Osteoblast (primary cell): ENCODE data around the gene NMRK2. TPM values are rescaled to one million over a fixed set of nuclear protein-coding genes. Genes with fewer than 3 reads are reported as not detected.

ENCODE experiments used
- DNase-seq: peaks from one replicate; pipeline ENCODE4 v3.0.0; 2011; ENCODE audit warnings: low spot score, mixed read lengths; ENCODE audit not compliant: insufficient read length; ENCODE audit errors: missing footprints
- H2AFZ ChIP-seq: 2 replicates; pipeline ENCODE4 v1.6.0; 2011; ENCODE audit warnings: mild to moderate bottlenecking, low read length
- H3K27ac ChIP-seq: 2 replicates; pipeline ENCODE4 v1.5.1; 2011; ENCODE audit warnings: mild to moderate bottlenecking, low read depth, low read length, moderate library complexity
- H3K27me3 ChIP-seq: 2 replicates; pipeline ENCODE4 v1.6.0; 2012; ENCODE audit warnings: mild to moderate bottlenecking, control low read depth, inconsistent platforms, low read length, moderate library complexity; ENCODE audit not compliant: insufficient read depth
- H3K36me3 ChIP-seq: 2 replicates; pipeline ENCODE4 v1.5.1; 2011; ENCODE audit warnings: mild to moderate bottlenecking, low read length, control low read depth, moderate library complexity; ENCODE audit not compliant: insufficient read depth
- H3K4me1 ChIP-seq: 2 replicates; pipeline ENCODE4 v1.5.1; 2011; ENCODE audit warnings: mild to moderate bottlenecking, low read length, control low read depth, moderate library complexity; ENCODE audit not compliant: insufficient read depth
- H3K4me2 ChIP-seq: 2 replicates; pipeline ENCODE4 v1.6.0; 2011; ENCODE audit warnings: mild to moderate bottlenecking, low read length; ENCODE audit not compliant: insufficient read depth
- H3K4me3 ChIP-seq: fragments of 200-600 bp; sonication (generic); 3 replicates; pipeline ENCODE4 v1.5.1; 2012; ENCODE audit warnings: mild to moderate bottlenecking, low read length, inconsistent platforms; ENCODE audit not compliant: insufficient read depth
- H3K79me2 ChIP-seq: 2 replicates; pipeline ENCODE4 v1.6.0; 2012; ENCODE audit warnings: mild to moderate bottlenecking, low read length, control low read depth, inconsistent platforms; ENCODE audit not compliant: insufficient read depth
- H3K9me3 ChIP-seq: 2 replicates; pipeline ENCODE4 v1.5.1; 2011; ENCODE audit warnings: low read depth, low read length, control low read depth
- H4K20me1 ChIP-seq: 2 replicates; pipeline ENCODE4 v1.6.0; 2012; ENCODE audit warnings: mild to moderate bottlenecking, low read length, control low read depth; ENCODE audit not compliant: insufficient read depth
- total RNA-seq: library from RNA; depleted of rRNA; stranded (reverse); fragments of >200 nt; gene quantifications from 2 replicates; pipeline ENCODE4 v1.2.3, GENCODE V29; 2012
- TF ChIP-seq, protein P1 (sequence below): IDR thresholded peaks from 2 replicates; pipeline ENCODE4 v1.5.1; 2011; ENCODE audit warnings: mild to moderate bottlenecking, low read depth, low read length, moderate library complexity; ENCODE audit errors: extremely low read depth

NMRK2 gene
- total RNA-seq, 1 donor: not detected

DNA sequence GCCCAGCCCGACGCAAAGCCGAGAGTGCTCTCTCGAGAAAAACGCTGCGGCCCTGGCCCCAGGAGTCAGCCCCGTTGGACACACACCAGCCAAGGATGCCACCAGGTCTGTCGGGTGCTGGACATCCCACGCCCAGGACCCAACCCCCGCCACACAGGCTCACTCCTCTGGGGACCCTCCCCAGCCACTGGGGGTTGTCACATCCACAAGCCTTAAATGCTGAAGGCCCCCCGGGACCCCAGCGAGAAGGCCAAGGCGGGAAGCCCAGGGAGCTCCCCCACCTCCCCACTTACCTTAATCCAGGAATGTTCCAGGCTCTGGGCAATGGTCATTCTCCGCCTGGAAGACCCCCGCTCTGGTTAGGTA, 26.9 kb downstream of the NMRK2 start:
- peaks cover 64% of the 10 kb centered on the region for H3K36me3 ChIP-seq
- H3K4me1 ChIP-seq: no peaks in the 10 kb centered on the region
- no peak overlapping the region for H3K27ac ChIP-seq

DNA sequence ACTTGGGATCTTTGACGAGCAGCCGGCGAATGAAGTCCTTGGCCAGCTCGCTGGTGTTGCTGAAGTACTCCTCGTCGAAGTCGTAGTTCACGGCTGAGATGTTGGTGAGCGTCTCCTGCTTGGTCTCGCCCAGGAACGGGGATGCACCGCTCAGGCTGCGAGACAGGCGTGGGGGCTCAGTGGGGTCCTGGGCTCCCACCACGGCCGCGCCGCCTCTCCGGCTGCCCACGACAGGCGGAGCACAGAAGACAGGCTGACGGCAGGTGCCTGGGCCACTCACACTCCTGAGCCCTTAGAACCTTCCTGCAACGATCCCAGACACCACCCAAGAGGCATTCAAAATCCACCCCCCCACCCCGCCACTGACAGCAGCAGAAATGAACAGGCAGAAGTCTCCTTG, 28.1 kb downstream of the NMRK2 start:
- Histone ChIP-seq H3K27me3 (no peaks in the 10 kb centered on the region), H3K4me3 (no peak overlapping the region), H3K4me1 (no peaks in the 10 kb centered on the region), H2AFZ (no peak overlapping the region), H3K79me2 (peaks cover 76% of the 10 kb centered on the region), H4K20me1 (peaks cover 54% of the 10 kb centered on the region), H3K4me2 (no peak overlapping the region), H3K36me3 (peaks cover 73% of the 10 kb centered on the region), H3K9me3 (no peaks in the 10 kb centered on the region), H3K27ac (no peak overlapping the region)
- DNase-seq: no peak
- TF ChIP-seq, protein P1, sequence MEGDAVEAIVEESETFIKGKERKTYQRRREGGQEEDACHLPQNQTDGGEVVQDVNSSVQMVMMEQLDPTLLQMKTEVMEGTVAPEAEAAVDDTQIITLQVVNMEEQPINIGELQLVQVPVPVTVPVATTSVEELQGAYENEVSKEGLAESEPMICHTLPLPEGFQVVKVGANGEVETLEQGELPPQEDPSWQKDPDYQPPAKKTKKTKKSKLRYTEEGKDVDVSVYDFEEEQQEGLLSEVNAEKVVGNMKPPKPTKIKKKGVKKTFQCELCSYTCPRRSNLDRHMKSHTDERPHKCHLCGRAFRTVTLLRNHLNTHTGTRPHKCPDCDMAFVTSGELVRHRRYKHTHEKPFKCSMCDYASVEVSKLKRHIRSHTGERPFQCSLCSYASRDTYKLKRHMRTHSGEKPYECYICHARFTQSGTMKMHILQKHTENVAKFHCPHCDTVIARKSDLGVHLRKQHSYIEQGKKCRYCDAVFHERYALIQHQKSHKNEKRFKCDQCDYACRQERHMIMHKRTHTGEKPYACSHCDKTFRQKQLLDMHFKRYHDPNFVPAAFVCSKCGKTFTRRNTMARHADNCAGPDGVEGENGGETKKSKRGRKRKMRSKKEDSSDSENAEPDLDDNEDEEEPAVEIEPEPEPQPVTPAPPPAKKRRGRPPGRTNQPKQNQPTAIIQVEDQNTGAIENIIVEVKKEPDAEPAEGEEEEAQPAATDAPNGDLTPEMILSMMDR: no peak

More for the DNA sequence above, 26.9 kb downstream of the NMRK2 start:
- peaks cover 60% of the 10 kb centered on the region for H4K20me1 ChIP-seq
- no peak overlapping the region for H2AFZ ChIP-seq
- H3K79me2 ChIP-seq: peaks cover 71% of the 10 kb centered on the region
- no peak overlapping the region for H3K4me3 ChIP-seq
- no peaks in the 10 kb centered on the region for H3K27me3 ChIP-seq
- TF ChIP-seq, protein P1: no peak
- no peaks in the 10 kb centered on the region for H3K9me3 ChIP-seq
- no peak for DNase-seq
- no peak overlapping the region for H3K4me2 ChIP-seq

DNA sequence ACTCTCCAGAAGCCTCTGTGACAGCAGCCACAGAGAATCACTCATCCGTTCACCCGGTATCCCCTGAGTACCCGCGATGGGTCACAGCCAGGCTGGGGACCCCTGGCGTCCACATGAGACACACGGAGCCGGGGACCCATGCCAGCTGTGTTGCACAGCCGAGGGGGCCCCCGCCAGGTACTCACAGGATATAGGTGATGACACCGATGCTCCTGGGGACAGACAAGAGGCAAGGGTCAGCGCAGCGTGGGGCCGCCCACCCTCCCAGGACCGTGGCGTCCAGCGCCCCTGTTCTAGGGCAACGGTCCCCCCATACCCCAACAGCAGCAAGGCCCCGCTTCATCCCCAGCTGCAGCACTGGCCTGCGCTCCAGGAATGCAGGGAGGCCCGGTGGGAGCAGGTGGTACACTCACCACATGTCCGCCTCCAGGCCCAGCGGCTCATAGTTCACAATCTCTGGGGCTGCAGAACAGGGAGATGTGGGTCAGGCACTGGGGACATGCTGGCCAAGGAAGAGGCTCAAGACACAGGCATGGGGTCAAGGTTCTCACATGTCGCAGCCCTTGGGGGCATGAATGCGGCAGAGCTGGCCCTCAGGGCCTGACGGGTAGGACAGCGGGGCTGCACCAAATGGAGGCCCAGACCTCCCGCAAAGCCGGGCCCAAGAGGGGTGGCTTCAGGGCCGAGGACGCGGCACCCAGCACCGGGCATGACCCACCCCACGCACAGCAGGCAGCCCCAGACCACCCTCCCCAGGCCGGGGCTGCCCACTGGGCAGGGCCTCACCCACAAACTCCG, 30.8 kb downstream of the NMRK2 start:
- Histone ChIP-seq H3K9me3 (no peaks in the 10 kb centered on the region), H3K4me3 (no peak overlapping the region), H3K79me2 (peaks cover 83% of the 10 kb centered on the region), H4K20me1 (peaks cover 56% of the 10 kb centered on the region), H3K4me1 (peaks cover 12% of the 10 kb centered on the region), H3K27me3 (no peaks in the 10 kb centered on the region), H3K36me3 (peaks cover 82% of the 10 kb centered on the region), H3K4me2 (no peak overlapping the region), H3K27ac (no peak overlapping the region), H2AFZ (no peak overlapping the region)
- TF ChIP-seq, protein P1: no peak
- DNase-seq: peak; percentile 83

DNA sequence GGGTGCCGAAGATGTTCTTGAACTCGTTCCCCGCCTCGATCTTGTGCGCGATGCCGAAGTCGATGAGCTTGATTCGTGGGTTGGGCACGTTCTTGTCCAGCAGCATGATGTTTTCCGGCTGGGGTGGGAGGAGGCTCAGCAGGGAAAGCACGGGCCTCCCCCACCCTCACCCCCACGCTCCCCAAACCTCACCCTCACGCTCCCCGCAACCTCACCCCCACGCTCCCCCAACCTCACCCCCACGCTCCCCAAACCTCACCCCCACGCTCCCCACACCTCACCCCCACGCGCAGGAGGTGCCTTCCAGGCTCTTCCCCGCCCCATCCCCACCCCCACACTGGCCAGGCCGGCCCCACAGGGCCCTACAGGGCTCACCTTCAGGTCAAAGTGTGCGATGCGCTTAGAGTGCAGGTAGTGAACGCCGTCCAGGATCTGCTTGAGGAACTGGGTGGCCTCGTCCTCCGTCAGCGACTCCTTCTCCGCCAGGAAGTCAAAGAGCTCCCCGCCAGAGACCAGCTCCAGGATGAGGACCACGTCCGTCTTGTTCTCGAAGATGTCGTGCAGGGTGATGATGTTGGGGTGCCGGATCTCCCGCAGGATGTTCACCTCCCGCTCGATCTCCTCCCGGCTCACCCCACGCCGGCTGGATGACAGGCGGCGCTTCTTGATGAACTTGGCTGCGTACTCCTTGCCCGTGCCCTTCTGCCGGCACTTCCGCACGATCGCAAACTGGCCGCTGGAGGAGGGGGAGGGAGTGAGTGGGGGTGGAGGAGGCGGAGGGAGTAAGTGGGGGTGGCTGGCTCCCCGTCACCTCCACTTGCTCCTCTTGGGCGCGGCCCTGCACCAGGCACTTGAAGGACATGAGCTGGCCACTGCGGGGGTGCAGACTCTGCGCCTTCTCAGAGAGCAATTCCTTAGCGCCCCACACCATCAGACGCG, 31.7 kb downstream of the NMRK2 start:
- TF ChIP-seq, protein P1: no peak
- Histone ChIP-seq H4K20me1 (peaks cover 53% of the 10 kb centered on the region), H3K36me3 (peaks cover 76% of the 10 kb centered on the region), H3K9me3 (no peaks in the 10 kb centered on the region), H3K4me2 (no peak overlapping the region), H2AFZ (no peak overlapping the region), H3K79me2 (peaks cover 77% of the 10 kb centered on the region), H3K4me1 (peaks cover 21% of the 10 kb centered on the region), H3K27me3 (no peaks in the 10 kb centered on the region), H3K27ac (no peak overlapping the region), H3K4me3 (no peak overlapping the region)
- no peak for DNase-seq
